Thyroid gland (tissue), 4 donors: ENCODE measurements around the gene RELA.

Experiments used
- POLR2A ChIP-seq, 2 donors: fragments of 450-650 bp; IDR thresholded peaks; one replicate each; pipeline ENCODE4 v1.6.1; 2017; ENCODE audit warnings: antibody characterized with exemption in 2 of 2, mild to moderate bottlenecking in 2 of 2, moderate library complexity in 1 of 2
- TF ChIP-seq, protein P1 (sequence below), 6 experiments: fragments of 200-600 bp in 3 of 6; fragments of 450-650 bp in 3 of 6; sonication (generic) in 3 of 6; IDR thresholded peaks; one replicate each; pipeline ENCODE4 v1.5.1; 2016 to 2019; ENCODE audit warnings: antibody characterized with exemption in 6 of 6, mild to moderate bottlenecking in 2 of 6, inconsistent platforms in 1 of 6, moderate library complexity in 1 of 6

DNA sequence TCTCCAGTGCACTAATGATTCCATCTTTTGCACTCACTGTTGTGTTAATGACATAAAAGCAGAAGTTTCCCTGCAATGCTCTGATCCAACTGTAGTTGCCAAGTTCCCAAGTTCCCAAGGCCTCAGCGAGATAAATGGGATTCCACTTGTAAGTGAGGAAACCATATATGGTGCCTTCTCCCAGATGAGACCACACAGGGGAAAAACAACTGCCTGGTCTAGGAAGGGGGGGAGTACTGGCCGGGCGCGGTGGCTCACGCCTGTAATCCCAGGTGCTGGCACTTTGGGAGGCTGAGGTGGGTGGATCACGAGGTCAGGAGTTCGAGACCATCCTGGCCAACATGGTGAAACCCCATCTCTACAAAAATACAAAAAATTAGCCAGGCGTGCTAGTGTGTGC lies 23.3 kb upstream of the RELA start:
- TF ChIP-seq, protein P1, sequence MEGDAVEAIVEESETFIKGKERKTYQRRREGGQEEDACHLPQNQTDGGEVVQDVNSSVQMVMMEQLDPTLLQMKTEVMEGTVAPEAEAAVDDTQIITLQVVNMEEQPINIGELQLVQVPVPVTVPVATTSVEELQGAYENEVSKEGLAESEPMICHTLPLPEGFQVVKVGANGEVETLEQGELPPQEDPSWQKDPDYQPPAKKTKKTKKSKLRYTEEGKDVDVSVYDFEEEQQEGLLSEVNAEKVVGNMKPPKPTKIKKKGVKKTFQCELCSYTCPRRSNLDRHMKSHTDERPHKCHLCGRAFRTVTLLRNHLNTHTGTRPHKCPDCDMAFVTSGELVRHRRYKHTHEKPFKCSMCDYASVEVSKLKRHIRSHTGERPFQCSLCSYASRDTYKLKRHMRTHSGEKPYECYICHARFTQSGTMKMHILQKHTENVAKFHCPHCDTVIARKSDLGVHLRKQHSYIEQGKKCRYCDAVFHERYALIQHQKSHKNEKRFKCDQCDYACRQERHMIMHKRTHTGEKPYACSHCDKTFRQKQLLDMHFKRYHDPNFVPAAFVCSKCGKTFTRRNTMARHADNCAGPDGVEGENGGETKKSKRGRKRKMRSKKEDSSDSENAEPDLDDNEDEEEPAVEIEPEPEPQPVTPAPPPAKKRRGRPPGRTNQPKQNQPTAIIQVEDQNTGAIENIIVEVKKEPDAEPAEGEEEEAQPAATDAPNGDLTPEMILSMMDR (IDR thresholded peaks at IDR 0.05): no peak
- TF ChIP-seq POLR2A (IDR thresholded peaks at IDR 0.05): no peak
